ENCODE measurements around the gene KCNJ6. TPM values are rescaled to one million over a fixed set of nuclear protein-coding genes. Genes with fewer than 3 reads are reported as not detected.

KCNJ6 gene
- total RNA-seq, 1 donor from 2014 or later, result not detected

DNA sequence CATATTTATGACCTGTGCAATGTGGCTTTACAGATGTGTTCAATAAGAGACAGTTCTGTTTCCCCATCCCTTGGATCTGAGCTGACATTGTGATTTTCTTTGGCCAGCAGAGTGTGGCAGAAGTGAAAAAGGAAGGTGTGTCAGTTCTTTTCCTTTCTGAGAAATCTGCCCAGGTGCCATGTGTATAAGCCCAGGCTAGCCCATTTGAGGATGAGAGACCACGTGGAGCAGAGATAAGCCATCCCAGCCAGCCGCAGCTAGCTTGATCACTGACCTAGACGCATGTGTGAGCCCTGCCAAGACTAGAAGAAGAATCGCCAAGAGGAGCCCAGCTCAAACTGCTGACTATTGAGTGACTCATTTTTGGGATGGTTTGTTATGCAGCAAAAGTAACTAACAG lies 127.8 kb downstream of the KCNJ6 start:
- Mint-ChIP-seq H3K9me3 (peaks cover 2% of the 10 kb centered on the region), H3K4me3 (no peak overlapping the region), H3K27me3 (ENCODE audit: insufficient read depth, low read depth) (peaks cover 7% of the 10 kb centered on the region), H3K36me3 (no peaks in the 10 kb centered on the region), H3K4me1 (peaks cover 7% of the 10 kb centered on the region), H3K27ac (no peak overlapping the region)
- Histone ChIP-seq H3K79me2 (ENCODE audit: low read depth) (no peaks in the 10 kb centered on the region), H3F3A (ENCODE audit: low read depth) (no peaks in the 10 kb centered on the region), H3K36me3 (no peaks in the 10 kb centered on the region), H3K4me1 (no peaks in the 10 kb centered on the region), H3K27me3 (no peaks in the 10 kb centered on the region), H2AFZ (replicated peaks) (no peak overlapping the region), H3K9ac (no peak overlapping the region), H3K4me3 (no peak overlapping the region), H3K27ac (no peak overlapping the region), H3K4me2 (no peak overlapping the region), H3K9me3 (ENCODE audit: low read depth) (no peaks in the 10 kb centered on the region), H4K20me1 (ENCODE audit: low read depth) (no peaks in the 10 kb centered on the region)
- DNase-seq (ENCODE audit: low spot score), result no peak
- TF ChIP-seq EZH2phosphoT487 (IDR thresholded peaks at IDR 0.05), result no peak
- TF ChIP-seq, protein P1, sequence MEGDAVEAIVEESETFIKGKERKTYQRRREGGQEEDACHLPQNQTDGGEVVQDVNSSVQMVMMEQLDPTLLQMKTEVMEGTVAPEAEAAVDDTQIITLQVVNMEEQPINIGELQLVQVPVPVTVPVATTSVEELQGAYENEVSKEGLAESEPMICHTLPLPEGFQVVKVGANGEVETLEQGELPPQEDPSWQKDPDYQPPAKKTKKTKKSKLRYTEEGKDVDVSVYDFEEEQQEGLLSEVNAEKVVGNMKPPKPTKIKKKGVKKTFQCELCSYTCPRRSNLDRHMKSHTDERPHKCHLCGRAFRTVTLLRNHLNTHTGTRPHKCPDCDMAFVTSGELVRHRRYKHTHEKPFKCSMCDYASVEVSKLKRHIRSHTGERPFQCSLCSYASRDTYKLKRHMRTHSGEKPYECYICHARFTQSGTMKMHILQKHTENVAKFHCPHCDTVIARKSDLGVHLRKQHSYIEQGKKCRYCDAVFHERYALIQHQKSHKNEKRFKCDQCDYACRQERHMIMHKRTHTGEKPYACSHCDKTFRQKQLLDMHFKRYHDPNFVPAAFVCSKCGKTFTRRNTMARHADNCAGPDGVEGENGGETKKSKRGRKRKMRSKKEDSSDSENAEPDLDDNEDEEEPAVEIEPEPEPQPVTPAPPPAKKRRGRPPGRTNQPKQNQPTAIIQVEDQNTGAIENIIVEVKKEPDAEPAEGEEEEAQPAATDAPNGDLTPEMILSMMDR (IDR thresholded peaks at IDR 0.05), result no peak
- no peak for TF ChIP-seq EZH2 (IDR thresholded peaks at IDR 0.05)

DNA sequence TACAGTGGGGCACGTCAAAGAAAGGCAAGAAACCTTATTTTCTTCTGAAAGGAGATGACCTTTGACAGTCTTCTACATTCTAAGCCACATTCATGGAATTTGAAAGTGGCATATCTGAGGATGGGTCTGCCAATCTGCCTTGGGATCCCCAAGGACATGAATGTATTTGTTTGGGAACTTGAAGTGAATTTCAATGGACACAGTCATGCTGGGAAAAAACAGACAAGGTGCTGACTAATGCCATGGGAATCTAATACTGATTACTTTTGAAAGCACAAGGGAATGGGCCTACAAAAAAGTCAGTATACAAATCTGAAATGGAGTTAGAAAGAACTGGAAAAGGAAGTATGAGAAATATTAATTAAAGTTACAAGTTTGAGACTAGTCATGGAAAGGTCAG lies 128.8 kb downstream of the KCNJ6 start:
- Histone ChIP-seq H2AFZ (replicated peaks) (no peak overlapping the region), H3K4me1 (no peaks in the 10 kb centered on the region), H3K27ac (no peak overlapping the region), H3F3A (ENCODE audit: low read depth) (no peaks in the 10 kb centered on the region), H4K20me1 (ENCODE audit: low read depth) (no peaks in the 10 kb centered on the region), H3K36me3 (no peaks in the 10 kb centered on the region), H3K9me3 (ENCODE audit: low read depth) (no peaks in the 10 kb centered on the region), H3K27me3 (no peaks in the 10 kb centered on the region), H3K9ac (no peak overlapping the region), H3K79me2 (ENCODE audit: low read depth) (no peaks in the 10 kb centered on the region), H3K4me3 (no peak overlapping the region), H3K4me2 (no peak overlapping the region)
- no peaks in the 10 kb centered on the region for H3K36me3 Mint-ChIP-seq
- DNase-seq (ENCODE audit: low spot score), result no peak
- H3K4me1 Mint-ChIP-seq, result peaks cover 7% of the 10 kb centered on the region
- H3K27ac Mint-ChIP-seq, result no peak overlapping the region
- H3K4me3 Mint-ChIP-seq, result no peak overlapping the region
- H3K27me3 Mint-ChIP-seq (ENCODE audit: insufficient read depth, low read depth), result peaks cover 7% of the 10 kb centered on the region
- TF ChIP-seq EZH2phosphoT487 (IDR thresholded peaks at IDR 0.05) (no peak), EZH2 (IDR thresholded peaks at IDR 0.05) (no peak)
- TF ChIP-seq, protein P1 (IDR thresholded peaks at IDR 0.05), result no peak
- peaks cover 9% of the 10 kb centered on the region for H3K9me3 Mint-ChIP-seq

DNA sequence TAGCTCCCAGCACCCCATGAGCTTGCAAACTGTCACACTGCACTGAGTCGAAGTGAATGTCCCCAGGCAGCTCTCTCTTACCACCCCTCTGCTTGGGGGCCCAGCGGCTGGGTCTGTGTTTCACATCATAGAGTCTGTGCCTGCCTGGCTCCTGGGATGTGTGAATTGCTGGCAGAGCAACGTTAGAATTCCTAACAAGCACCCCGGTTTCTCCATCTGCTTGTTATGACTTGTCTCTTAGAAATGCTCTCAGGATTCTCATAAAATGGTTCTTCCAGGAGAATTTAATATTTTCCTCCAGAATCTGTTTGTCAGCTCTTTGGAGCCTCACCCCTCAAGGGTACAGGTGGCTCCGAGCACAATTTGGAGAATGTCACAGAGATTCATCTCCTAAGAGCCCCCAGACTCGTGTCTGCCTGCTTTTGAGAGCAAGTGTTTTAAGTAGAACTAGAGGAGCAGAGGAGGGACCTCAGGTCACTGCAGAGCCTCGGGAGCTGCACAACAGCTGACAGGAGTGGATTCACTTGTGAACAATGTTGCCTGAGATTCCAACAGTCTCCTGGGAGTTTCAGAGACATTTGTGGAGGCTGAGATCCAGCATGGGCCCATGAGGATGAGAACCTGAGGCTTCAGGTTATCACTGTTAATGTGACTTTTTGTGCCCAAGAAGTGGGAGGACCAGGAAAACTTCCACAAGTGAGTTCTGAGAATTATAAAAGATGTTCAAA lies 131.5 kb downstream of the KCNJ6 start:
- Mint-ChIP-seq H3K36me3 (no peaks in the 10 kb centered on the region), H3K27ac (no peak overlapping the region), H3K27me3 (ENCODE audit: insufficient read depth, low read depth) (peaks cover 8% of the 10 kb centered on the region), H3K4me3 (no peak overlapping the region), H3K9me3 (peaks cover 15% of the 10 kb centered on the region), H3K4me1 (peaks cover 4% of the 10 kb centered on the region)
- H3K79me2 ChIP-seq (ENCODE audit: low read depth), result no peaks in the 10 kb centered on the region
- H3F3A ChIP-seq (ENCODE audit: low read depth), result no peaks in the 10 kb centered on the region
- no peak for TF ChIP-seq EZH2phosphoT487 (IDR thresholded peaks at IDR 0.05)
- TF ChIP-seq, protein P1 (IDR thresholded peaks at IDR 0.05), result no peak
- no peak for TF ChIP-seq EZH2 (IDR thresholded peaks at IDR 0.05)
- no peak overlapping the region for H3K4me2 ChIP-seq
- DNase-seq (ENCODE audit: low spot score), result no peak
- no peak overlapping the region for H3K4me3 ChIP-seq
- no peak overlapping the region for H3K9ac ChIP-seq
- no peaks in the 10 kb centered on the region for H3K27me3 ChIP-seq
- H4K20me1 ChIP-seq (ENCODE audit: low read depth), result no peaks in the 10 kb centered on the region
- no peak overlapping the region for H2AFZ ChIP-seq (replicated peaks)
- H3K36me3 ChIP-seq, result no peaks in the 10 kb centered on the region
- no peaks in the 10 kb centered on the region for H3K9me3 ChIP-seq (ENCODE audit: low read depth)
- H3K27ac ChIP-seq, result no peak overlapping the region
- no peaks in the 10 kb centered on the region for H3K4me1 ChIP-seq
